Vagina (tissue), 2 donors: ENCODE data around the gene CSNK1D. TPM values are rescaled to one million over a fixed set of nuclear protein-coding genes. Genes with fewer than 3 reads are reported as not detected.

ENCODE experiments used
- DNase-seq, 2 donors: peaks; one replicate each; pipeline ENCODE4 v3.0.0-alpha.2; 2017; ENCODE audit errors: extremely low spot score in 2 of 2
- H3K27ac ChIP-seq: fragments of 200-600 bp; sonication (generic); one replicate; pipeline ENCODE4 v1.5.1; 2019
- H3K27me3 ChIP-seq: fragments of 200-600 bp; sonication (generic); one replicate; pipeline ENCODE4 v1.5.1; 2019
- H3K36me3 ChIP-seq, 2 donors: fragments of 200-600 bp; sonication (generic); one replicate each; pipeline ENCODE4 v1.5.1; 2017 to 2019
- H3K4me1 ChIP-seq: fragments of 200-600 bp; sonication (generic); one replicate; pipeline ENCODE4 v1.5.1; 2019
- H3K4me3 ChIP-seq, 2 donors: fragments of 200-600 bp; sonication (generic); 1 replicate in 1 of 2; 2 replicates in 1 of 2; pipeline ENCODE4 v1.5.1; 2016 to 2019
- H3K9me3 ChIP-seq: fragments of 200-600 bp; sonication (generic); one replicate; pipeline ENCODE4 v1.5.1; 2019
- CTCF ChIP-seq, 3 experiments: fragments of 450-650 bp in 2 of 3; fragments of 200-600 bp in 1 of 3; sonication (generic) in 1 of 3; IDR thresholded peaks; one replicate each; pipeline ENCODE4 v1.5.1; 2017 to 2019; ENCODE audit warnings: antibody characterized with exemption in 3 of 3, mild to moderate bottlenecking in 2 of 3, moderate library complexity in 2 of 3
- POLR2A ChIP-seq, 2 donors: fragments of 450-650 bp; IDR thresholded peaks; one replicate each; pipeline ENCODE4 v1.6.1; 2017; ENCODE audit warnings: antibody characterized with exemption in 2 of 2, mild to moderate bottlenecking in 2 of 2, moderate library complexity in 2 of 2
- POLR2AphosphoS5 ChIP-seq, 2 donors: sonication (generic); formaldehyde crosslinking; IDR thresholded peaks; one replicate each; pipeline ENCODE4 v1.9.0; 2017; ENCODE audit warnings: antibody characterized with exemption in 2 of 2, mild to moderate bottlenecking in 2 of 2, low read depth in 1 of 2; ENCODE audit not compliant: insufficient read depth in 1 of 2
- intact Hi-C: fragments of 100-400 bp; cut with DNase I; formaldehyde crosslinking; loops from one replicate; pipeline ENCODE4 v1.15.1; 2023
- total RNA-seq: library from RNA; depleted of rRNA; stranded (reverse); fragments of >200 nt; gene quantifications from one replicate; pipeline ENCODE4 v1.2.3, GENCODE V29; 2016

Gene CSNK1D
- total RNA-seq, 1 donor from 2014 or later = 67.8 TPM

- no peaks in the 10 kb centered on the region for H3K36me3 ChIP-seq
- peaks cover 46% of the 10 kb centered on the region for H3K4me1 ChIP-seq
- intact Hi-C loops = no loop called here
- DNase-seq = no peak
- TF ChIP-seq CTCF (IDR thresholded peaks at IDR 0.05) (peak in 2 of 3 experiments; percentile 60 to 76), POLR2A (IDR thresholded peaks at IDR 0.05) (no peak), POLR2AphosphoS5 (IDR thresholded peaks at IDR 0.05; ENCODE audit: insufficient read depth in 1 of 2, low read depth in 1 of 2) (peak in 1 of 2 donors; percentile 41)
- peak overlapping the region; percentile 9 for H3K27ac ChIP-seq
- no peak overlapping the region for H3K4me3 ChIP-seq
- no peaks in the 10 kb centered on the region for H3K27me3 ChIP-seq
- H3K9me3 ChIP-seq = no peaks in the 10 kb centered on the region
Observed at GRCh38 chr17:82300707-82301270, 27.3 kb upstream of the CSNK1D start.

GRCh38 chr17:82300228-82300627 lies 26.7 kb upstream of the CSNK1D start:
- intact Hi-C loops = no loop called here
- H3K4me1 ChIP-seq = peaks cover 46% of the 10 kb centered on the region
- no peak for DNase-seq
- no peak overlapping the region for H3K27ac ChIP-seq
- TF ChIP-seq CTCF (IDR thresholded peaks at IDR 0.05) (no peak), POLR2A (IDR thresholded peaks at IDR 0.05) (no peak), POLR2AphosphoS5 (IDR thresholded peaks at IDR 0.05; ENCODE audit: insufficient read depth in 1 of 2, low read depth in 1 of 2) (no peak)
- H3K27me3 ChIP-seq = no peaks in the 10 kb centered on the region
- no peaks in the 10 kb centered on the region for H3K36me3 ChIP-seq
- H3K9me3 ChIP-seq = no peaks in the 10 kb centered on the region
- H3K4me3 ChIP-seq = no peak overlapping the region

- peaks cover 48% of the 10 kb centered on the region for H3K4me1 ChIP-seq
- H3K36me3 ChIP-seq = no peaks in the 10 kb centered on the region
- H3K27me3 ChIP-seq = no peaks in the 10 kb centered on the region
- no peak for DNase-seq
- H3K4me3 ChIP-seq = no peak overlapping the region
- H3K27ac ChIP-seq = peak overlapping the region; percentile 88
- H3K9me3 ChIP-seq = no peaks in the 10 kb centered on the region
- intact Hi-C loops = no loop called here
- TF ChIP-seq CTCF (IDR thresholded peaks at IDR 0.05) (no peak), POLR2AphosphoS5 (IDR thresholded peaks at IDR 0.05; ENCODE audit: insufficient read depth in 1 of 2, low read depth in 1 of 2) (no peak), POLR2A (IDR thresholded peaks at IDR 0.05) (no peak)
Observed at GRCh38 chr17:82299452-82299851, 26.0 kb upstream of the CSNK1D start.

- Histone ChIP-seq H3K27me3 (no peaks in the 10 kb centered on the region), H3K27ac (peak overlapping the region; percentile 88), H3K9me3 (no peaks in the 10 kb centered on the region), H3K4me3 (peak overlapping the region; percentile 51 to 68), H3K36me3 (no peaks in the 10 kb centered on the region), H3K4me1 (peaks cover 55% of the 10 kb centered on the region)
- DNase-seq = no peak
- intact Hi-C loops = no loop called here
- TF ChIP-seq POLR2AphosphoS5 (IDR thresholded peaks at IDR 0.05; ENCODE audit: insufficient read depth in 1 of 2, low read depth in 1 of 2) (no peak), CTCF (IDR thresholded peaks at IDR 0.05) (no peak), POLR2A (IDR thresholded peaks at IDR 0.05) (no peak)
Observed at GRCh38 chr17:82298538-82299421, 25.3 kb upstream of the CSNK1D start.
